Lung (tissue), 12 donors: ENCODE measurements around the gene SYMPK. TPM values are rescaled to one million over a fixed set of nuclear protein-coding genes. Genes with fewer than 3 reads are reported as not detected.

Experiments
- ATAC-seq: fragments of 200-7000 bp; cut with Tn5 transposase; one replicate; pipeline ENCODE4 v1.9.1; 2020; ENCODE audit warnings: moderate number of reproducible peaks; ENCODE audit not compliant: insufficient read depth, low FRiP score
- DNase-seq, 3 donors: peaks; one replicate each; pipeline ENCODE4 v3.0.0-alpha.2; 2013 to 2017
- H3K27ac ChIP-seq, 2 donors: one replicate each; pipeline ENCODE4 v1.5.1; 2013; ENCODE audit warnings: mild to moderate bottlenecking in 2 of 2, moderate library complexity in 2 of 2, control low read depth in 1 of 2, inconsistent platforms in 1 of 2, low read depth in 1 of 2, low read length in 1 of 2
- H3K27me3 ChIP-seq, 3 donors: one replicate each; pipeline ENCODE4 v1.5.1; 2013; ENCODE audit warnings: low read length in 2 of 3; ENCODE audit not compliant: control insufficient read depth in 3 of 3, insufficient read depth in 3 of 3
- H3K36me3 ChIP-seq, 4 donors: one replicate each; pipeline ENCODE4 v1.5.1; 2013; ENCODE audit warnings: low read length in 4 of 4, mild to moderate bottlenecking in 1 of 4, moderate library complexity in 1 of 4; ENCODE audit not compliant: control insufficient read depth in 4 of 4, insufficient read depth in 4 of 4
- H3K4me1 ChIP-seq, 5 donors: one replicate each; pipeline ENCODE4 v1.5.1; 2013; ENCODE audit warnings: low read length in 5 of 5, mild to moderate bottlenecking in 2 of 5, moderate library complexity in 1 of 5; ENCODE audit not compliant: control insufficient read depth in 5 of 5, insufficient read depth in 5 of 5
- H3K4me3 ChIP-seq: one replicate; pipeline ENCODE4 v1.5.1; 2013; ENCODE audit warnings: mild to moderate bottlenecking, control low read depth, moderate library complexity
- H3K9ac ChIP-seq, 2 donors: one replicate each; pipeline ENCODE4 v1.5.1; 2013; ENCODE audit warnings: low read length in 2 of 2, control low read depth in 1 of 2; ENCODE audit not compliant: insufficient read depth in 1 of 2
- H3K9me3 ChIP-seq, 4 donors: one replicate each; pipeline ENCODE4 v1.5.1; 2013; ENCODE audit warnings: low read length in 3 of 4, mild to moderate bottlenecking in 1 of 4, moderate library complexity in 1 of 4; ENCODE audit not compliant: control insufficient read depth in 4 of 4, insufficient read depth in 3 of 4
- WGBS, 2 donors: extraction: QIAGEN DNeasy Blood & Tissue Kit; methylation state at CpG; one replicate each; pipeline ENCODE4 v1.1.7; 2013; 5-methylcytosine and 5-hydroxymethylcytosine counted together
- polyA plus RNA-seq, 2 donors: library from polyadenylated mRNA; stranded (reverse); fragments of 200-250 nt; gene quantifications; one replicate each; pipeline ENCODE4 v1.2.1, GENCODE V29; 2013
- total RNA-seq, 2 donors: library from RNA; depleted of rRNA in 1 of 2; stranded (reverse); fragments of >200 nt in 1 of 2; gene quantifications; one replicate each; pipeline ENCODE4 v1.2.1, GENCODE V29; 2014 to 2021
- TF ChIP-seq, protein P1 (sequence below): IDR thresholded peaks from 2 replicates; pipeline ENCODE4 v1.5.1; 2012; ENCODE audit warnings: mild to moderate bottlenecking; ENCODE audit errors: control extremely low read depth, extremely low read depth
- donor health status: control.
- donor health status: control.
- donor health status: Bipolar disorder and iron deficiency.
- donor health status: healthy.
- donor health status: DM: yes; HTN: yes; CAD: no.

Gene SYMPK
- total and polyA plus RNA-seq, 4 donors = 40.3 to 125 (median 64.8) TPM

DNA sequence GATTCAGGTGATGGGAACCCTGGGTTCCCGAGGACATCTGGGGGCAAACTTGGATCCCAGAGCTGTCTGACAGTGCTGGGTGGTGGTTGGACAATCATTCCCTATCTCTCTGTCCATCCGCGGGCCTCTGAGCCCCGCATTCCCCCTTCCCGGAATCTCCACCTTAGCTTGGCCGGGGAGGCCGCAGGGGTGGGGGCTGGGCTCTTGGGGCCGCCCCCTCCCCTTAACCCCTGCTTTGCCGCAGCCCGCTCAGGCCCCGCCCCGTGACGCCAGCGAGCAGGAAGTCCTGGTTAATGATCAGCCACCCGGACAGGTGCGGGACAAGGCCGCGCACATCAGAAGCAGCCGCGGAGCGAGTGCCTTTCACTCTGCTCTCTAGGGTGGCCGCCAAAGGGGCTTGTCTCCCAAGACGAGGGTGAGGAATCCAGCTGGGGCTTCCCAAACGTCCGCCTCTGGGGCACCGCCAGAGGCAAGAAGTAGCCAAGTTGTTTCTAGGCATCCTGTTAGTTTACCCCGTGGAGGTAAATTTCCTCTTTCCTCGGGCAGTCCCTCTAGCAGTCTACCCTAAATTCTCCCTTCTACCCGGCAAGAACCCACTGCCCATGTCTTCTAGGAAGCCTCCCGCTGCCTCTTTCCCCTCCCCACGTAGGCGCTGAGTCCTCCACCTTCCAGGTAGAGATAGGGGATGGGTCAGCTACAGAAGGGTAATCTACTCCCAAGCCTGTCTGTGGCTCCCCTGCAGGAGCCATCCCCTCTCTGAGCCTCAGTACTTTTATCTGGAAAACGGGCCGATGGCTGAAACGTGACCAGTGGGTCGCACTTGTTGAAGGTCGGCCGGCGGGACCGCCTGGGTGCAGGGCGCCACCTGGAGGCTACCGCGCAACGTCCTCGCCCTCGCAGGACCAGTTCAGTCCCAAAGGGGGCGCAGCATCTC is 20.0 kb upstream of the SYMPK start:
- TF ChIP-seq, protein P1, sequence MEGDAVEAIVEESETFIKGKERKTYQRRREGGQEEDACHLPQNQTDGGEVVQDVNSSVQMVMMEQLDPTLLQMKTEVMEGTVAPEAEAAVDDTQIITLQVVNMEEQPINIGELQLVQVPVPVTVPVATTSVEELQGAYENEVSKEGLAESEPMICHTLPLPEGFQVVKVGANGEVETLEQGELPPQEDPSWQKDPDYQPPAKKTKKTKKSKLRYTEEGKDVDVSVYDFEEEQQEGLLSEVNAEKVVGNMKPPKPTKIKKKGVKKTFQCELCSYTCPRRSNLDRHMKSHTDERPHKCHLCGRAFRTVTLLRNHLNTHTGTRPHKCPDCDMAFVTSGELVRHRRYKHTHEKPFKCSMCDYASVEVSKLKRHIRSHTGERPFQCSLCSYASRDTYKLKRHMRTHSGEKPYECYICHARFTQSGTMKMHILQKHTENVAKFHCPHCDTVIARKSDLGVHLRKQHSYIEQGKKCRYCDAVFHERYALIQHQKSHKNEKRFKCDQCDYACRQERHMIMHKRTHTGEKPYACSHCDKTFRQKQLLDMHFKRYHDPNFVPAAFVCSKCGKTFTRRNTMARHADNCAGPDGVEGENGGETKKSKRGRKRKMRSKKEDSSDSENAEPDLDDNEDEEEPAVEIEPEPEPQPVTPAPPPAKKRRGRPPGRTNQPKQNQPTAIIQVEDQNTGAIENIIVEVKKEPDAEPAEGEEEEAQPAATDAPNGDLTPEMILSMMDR = peak; percentile 99
- 24 to 26% methylated on average over 47 of the region's 47 CpGs for WGBS, 2 donors
- Histone ChIP-seq H3K27me3 (no peaks in the 10 kb centered on the region), H3K9ac (no peak overlapping the region), H3K4me1 (peaks cover 2 to 32% (median 17%) of the 10 kb centered on the region in 5 donors), H3K4me3 (no peak overlapping the region), H3K9me3 (no peaks in the 10 kb centered on the region), H3K27ac (peak overlapping the region in 1 of 2 donors; percentile 61), H3K36me3 (peaks cover 0 to 10% (median 1%) of the 10 kb centered on the region in 4 donors)
- peak; percentile 44 for ATAC-seq
- DNase-seq = peak; percentile 86 to 92 (median 88)

DNA sequence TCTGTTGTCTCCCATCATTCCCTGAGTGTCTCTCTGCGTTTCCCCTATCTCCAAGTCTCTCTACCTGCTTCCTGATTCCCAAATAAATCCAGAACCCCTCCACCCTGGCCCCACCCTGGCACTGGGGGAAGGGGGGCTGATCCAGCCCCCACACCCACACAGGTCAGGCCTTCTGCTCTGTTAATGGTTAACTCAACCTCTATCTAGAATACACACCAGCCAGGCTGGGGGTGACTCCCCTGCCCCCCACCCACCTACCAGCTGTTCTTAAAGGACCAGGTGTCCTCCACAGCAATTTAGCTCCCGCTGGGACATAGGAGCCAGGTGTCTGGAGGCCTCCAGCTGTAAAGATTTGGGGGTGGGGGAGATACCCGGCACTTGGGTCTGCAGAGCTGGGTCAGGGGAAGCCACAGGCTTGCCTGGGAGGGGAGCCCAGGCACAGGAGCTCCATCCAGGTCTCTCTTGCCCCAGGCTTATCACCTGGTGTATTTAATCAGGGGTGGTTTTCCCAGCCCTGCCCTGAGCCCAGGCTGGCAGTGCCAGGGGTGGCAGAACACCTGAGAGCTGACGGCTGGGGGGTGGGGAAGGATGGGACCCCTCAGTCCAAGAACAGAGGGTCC is 19.1 kb upstream of the SYMPK start:
- WGBS, 2 donors = 56 to 59% methylated on average over 4 of the region's 4 CpGs
- Histone ChIP-seq H3K9me3 (no peaks in the 10 kb centered on the region), H3K36me3 (peaks cover 0 to 10% (median 1%) of the 10 kb centered on the region in 4 donors), H3K4me3 (no peak overlapping the region), H3K4me1 (peaks cover 2 to 33% (median 18%) of the 10 kb centered on the region in 5 donors), H3K27me3 (no peaks in the 10 kb centered on the region), H3K9ac (no peak overlapping the region), H3K27ac (no peak overlapping the region)
- peak; percentile 43 to 74 (median 66) for DNase-seq
- TF ChIP-seq, protein P1 = no peak
- ATAC-seq = no peak

DNA sequence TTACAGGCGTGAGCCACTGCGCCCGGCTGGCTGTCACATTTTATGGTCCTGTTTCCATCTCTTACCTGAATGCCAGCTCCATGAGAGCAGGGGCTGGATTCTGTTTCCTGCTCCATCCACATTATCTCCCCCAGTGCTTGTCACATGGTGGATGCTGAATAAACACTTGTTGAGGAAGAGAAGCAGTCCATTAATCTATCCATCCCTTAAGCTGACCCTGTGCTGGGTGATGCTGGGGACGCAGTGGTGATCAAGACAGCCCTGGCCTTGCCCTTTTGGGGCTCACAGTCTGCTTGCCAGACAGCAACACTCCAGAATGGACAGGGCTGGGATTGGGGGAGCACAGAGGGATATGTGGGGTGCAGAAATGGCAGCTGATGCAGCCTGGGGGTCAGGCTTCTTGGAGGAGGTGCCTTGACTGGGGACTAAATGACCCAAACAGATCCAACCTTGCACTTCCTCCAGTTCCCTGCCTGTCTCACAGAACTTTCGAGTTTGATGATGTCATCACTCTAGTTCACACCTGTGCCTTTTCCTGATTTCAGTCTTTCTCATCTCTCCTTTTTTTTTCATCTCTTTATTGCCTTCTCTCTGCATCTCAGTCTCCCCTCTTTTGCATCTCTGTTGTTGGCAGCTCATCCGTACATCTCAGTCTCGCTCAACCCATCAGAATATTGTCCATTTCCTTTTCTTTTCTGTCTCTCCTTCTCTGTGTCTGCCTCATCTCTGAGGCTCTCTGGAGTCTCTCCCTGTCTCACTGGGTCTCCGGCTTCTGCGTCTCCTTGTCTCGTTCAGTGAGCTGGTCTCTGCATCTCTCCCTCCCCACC is 18.3 kb upstream of the SYMPK start:
- Histone ChIP-seq H3K27ac (no peak overlapping the region), H3K27me3 (no peaks in the 10 kb centered on the region), H3K4me1 (peaks cover 2 to 37% (median 18%) of the 10 kb centered on the region in 5 donors), H3K9me3 (no peaks in the 10 kb centered on the region), H3K4me3 (no peak overlapping the region), H3K9ac (no peak overlapping the region), H3K36me3 (peaks cover 0 to 10% (median 1%) of the 10 kb centered on the region in 4 donors)
- TF ChIP-seq, protein P1 = no peak
- WGBS, 2 donors = 81 to 85% methylated on average over 10 of the region's 10 CpGs
- ATAC-seq = no peak
- no peak for DNase-seq
